Temporal lobe (tissue), 2 donors: ENCODE measurements around the gene ZBTB11. TPM values are rescaled to one million over a fixed set of nuclear protein-coding genes. Genes with fewer than 3 reads are reported as not detected.

Experiments
- small RNA-seq: library from RNA; depleted of rRNA; stranded (forward); fragments of <200 nt; gene quantifications from one replicate; pipeline ENCODE3, GENCODE V24; 2014; ENCODE audit warnings: low replicate concordance
- total RNA-seq: library from RNA; depleted of rRNA; stranded (reverse); fragments of >200 nt; gene quantifications from one replicate; pipeline ENCODE4 v1.2.3, GENCODE V29; 2014

Gene ZBTB11
- total RNA-seq, 1 donor from 2014 or later, result 35.9 TPM

Small RNA genes within 50 kb of the gene (small RNA-seq; reads per million reads assigned to genes)
- not detected for gene RF00019
- gene RNU6-1256P, result not detected
- 1.2 reads per million, percentile 79 among the genes with 10 or more reads in this experiment for gene RNY1P12

Other genes starting within 250 kb of the ZBTB11 start
- gene SENP7, start 163.9 kb downstream of the ZBTB11 start, total RNA-seq, result 63.2 TPM
- gene TRMT10C, start 115.3 kb downstream of the ZBTB11 start, total RNA-seq, result 36.4 TPM
- 95.4 TPM for gene PCNP, start 103.0 kb downstream of the ZBTB11 start, total RNA-seq
- 2,291 TPM for gene RPL24, start 9.6 kb upstream of the ZBTB11 start, total RNA-seq
- 46.7 TPM for gene CEP97, start 47.5 kb upstream of the ZBTB11 start, total RNA-seq
- 13.8 TPM for gene NXPE3, start 102.1 kb upstream of the ZBTB11 start, total RNA-seq
- 1.5 TPM for gene NFKBIZ, start 172.4 kb upstream of the ZBTB11 start, total RNA-seq